Progenitor cell of endocrine pancreas (in vitro differentiated cells): ENCODE data around the gene ADGRV1. TPM values are rescaled to one million over a fixed set of nuclear protein-coding genes. Genes with fewer than 3 reads are reported as not detected.
"Not testable (repeated sequence)": the region's sequence is repeated elsewhere in the genome, so short reads cannot be mapped to it uniquely, and the experiment has no call there.

Experiments used
- DNase-seq: peaks from one replicate; pipeline ENCODE4 v3.0.0; 2021; ENCODE audit warnings: low spot score; ENCODE audit not compliant: unreplicated experiment
- H3K27ac Mint-ChIP-seq: 2 replicates; pipeline ENCODE4 v1.8.0; 2021; ENCODE audit warnings: mild to moderate bottlenecking, moderate library complexity, mixed read lengths
- H3K27me3 Mint-ChIP-seq: 2 replicates; pipeline ENCODE4 v1.8.0; 2021; ENCODE audit warnings: mixed read lengths
- H3K36me3 Mint-ChIP-seq: 2 replicates; pipeline ENCODE4 v1.8.0; 2022; ENCODE audit warnings: mixed read lengths; ENCODE audit not compliant: insufficient read depth
- H3K4me1 Mint-ChIP-seq: 2 replicates; pipeline ENCODE4 v1.8.0; 2021; ENCODE audit warnings: low read depth, mixed read lengths
- H3K4me3 Mint-ChIP-seq: 2 replicates; pipeline ENCODE4 v1.8.0; 2021; ENCODE audit warnings: low read depth, mild to moderate bottlenecking, moderate library complexity, mixed read lengths
- H3K9me3 Mint-ChIP-seq: 2 replicates; pipeline ENCODE4 v1.8.0; 2021; ENCODE audit warnings: low read depth, mixed read lengths
- total RNA-seq: library from RNA; stranded (reverse); gene quantifications from 2 replicates; pipeline ENCODE4 v1.2.1, GENCODE V29; 2021
- TF ChIP-seq, protein P1 (sequence below): fragments of 200-600 bp; sonication (generic); IDR thresholded peaks from one replicate; pipeline ENCODE4 v1.5.0; 2021; ENCODE audit warnings: antibody characterized with exemption, mild to moderate bottlenecking; ENCODE audit not compliant: unreplicated experiment

ADGRV1 gene
- total RNA-seq, 1 donor from 2014 or later = 82.3 TPM

DNA sequence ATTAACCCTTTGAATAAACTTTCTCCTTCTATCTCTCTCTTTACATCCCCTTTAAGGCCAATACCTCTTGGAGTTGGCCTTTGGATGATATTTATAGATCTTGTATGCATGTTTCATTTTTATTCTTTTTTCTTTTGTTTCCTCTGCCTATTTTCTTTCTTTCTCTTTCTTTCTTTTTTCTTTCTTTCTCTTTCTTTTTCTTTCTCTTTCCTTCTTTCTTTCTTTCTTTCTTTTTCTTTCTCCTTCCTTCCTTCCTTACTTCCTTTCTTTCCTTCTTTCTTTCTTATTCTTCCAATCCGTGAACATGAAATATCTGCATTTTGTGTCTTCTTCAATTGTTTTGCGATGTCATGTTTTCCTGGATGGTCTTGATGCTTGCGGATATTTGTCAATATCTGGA is 276.1 kb downstream of the ADGRV1 start:
- no peak for DNase-seq
- Mint-ChIP-seq H3K36me3 (peaks cover 42% of the 10 kb centered on the region), H3K27ac (no peak overlapping the region), H3K4me3 (no peak overlapping the region), H3K27me3 (no peaks in the 10 kb centered on the region), H3K4me1 (peaks cover 4% of the 10 kb centered on the region), H3K9me3 (peaks cover 21% of the 10 kb centered on the region)
- TF ChIP-seq, protein P1, sequence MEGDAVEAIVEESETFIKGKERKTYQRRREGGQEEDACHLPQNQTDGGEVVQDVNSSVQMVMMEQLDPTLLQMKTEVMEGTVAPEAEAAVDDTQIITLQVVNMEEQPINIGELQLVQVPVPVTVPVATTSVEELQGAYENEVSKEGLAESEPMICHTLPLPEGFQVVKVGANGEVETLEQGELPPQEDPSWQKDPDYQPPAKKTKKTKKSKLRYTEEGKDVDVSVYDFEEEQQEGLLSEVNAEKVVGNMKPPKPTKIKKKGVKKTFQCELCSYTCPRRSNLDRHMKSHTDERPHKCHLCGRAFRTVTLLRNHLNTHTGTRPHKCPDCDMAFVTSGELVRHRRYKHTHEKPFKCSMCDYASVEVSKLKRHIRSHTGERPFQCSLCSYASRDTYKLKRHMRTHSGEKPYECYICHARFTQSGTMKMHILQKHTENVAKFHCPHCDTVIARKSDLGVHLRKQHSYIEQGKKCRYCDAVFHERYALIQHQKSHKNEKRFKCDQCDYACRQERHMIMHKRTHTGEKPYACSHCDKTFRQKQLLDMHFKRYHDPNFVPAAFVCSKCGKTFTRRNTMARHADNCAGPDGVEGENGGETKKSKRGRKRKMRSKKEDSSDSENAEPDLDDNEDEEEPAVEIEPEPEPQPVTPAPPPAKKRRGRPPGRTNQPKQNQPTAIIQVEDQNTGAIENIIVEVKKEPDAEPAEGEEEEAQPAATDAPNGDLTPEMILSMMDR = no peak

GRCh38 chr5:90843443-90843842 is 284.8 kb downstream of the ADGRV1 start:
- TF ChIP-seq, protein P1 = no peak
- no peak overlapping the region for H3K27ac Mint-ChIP-seq
- no peaks in the 10 kb centered on the region for H3K27me3 Mint-ChIP-seq

GRCh38 chr5:90844931-90845330 is 286.3 kb downstream of the ADGRV1 start:
- Mint-ChIP-seq H3K27me3 (no peaks in the 10 kb centered on the region), H3K9me3 (peaks cover 13% of the 10 kb centered on the region), H3K36me3 (peaks cover 17% of the 10 kb centered on the region), H3K27ac (no peak overlapping the region), H3K4me1 (no peaks in the 10 kb centered on the region), H3K4me3 (no peak overlapping the region)
- TF ChIP-seq, protein P1 = no peak
- no peak for DNase-seq

More at GRCh38 chr5:90843443-90843842, 284.8 kb downstream of the ADGRV1 start:
- Mint-ChIP-seq H3K4me1 (no peaks in the 10 kb centered on the region), H3K4me3 (no peak overlapping the region), H3K9me3 (peaks cover 13% of the 10 kb centered on the region), H3K36me3 (peaks cover 24% of the 10 kb centered on the region)
- no peak for DNase-seq

GRCh38 chr5:90845723-90846554 is 287.3 kb downstream of the ADGRV1 start:
- no peak for DNase-seq
- no peaks in the 10 kb centered on the region for H3K4me1 Mint-ChIP-seq
- H3K9me3 Mint-ChIP-seq = peaks cover 13% of the 10 kb centered on the region
- TF ChIP-seq, protein P1 = no peak
- H3K4me3 Mint-ChIP-seq = no peak overlapping the region
- H3K27me3 Mint-ChIP-seq = no peaks in the 10 kb centered on the region
- peaks cover 15% of the 10 kb centered on the region for H3K36me3 Mint-ChIP-seq
- H3K27ac Mint-ChIP-seq = no peak overlapping the region

GRCh38 chr5:90847606-90848005 is 289.0 kb downstream of the ADGRV1 start:
- not testable (repeated sequence) for H3K4me1 Mint-ChIP-seq, DNase-seq, H3K4me3 Mint-ChIP-seq, H3K27me3 Mint-ChIP-seq, H3K27ac Mint-ChIP-seq
- Mint-ChIP-seq H3K9me3 (peaks cover 13% of the 10 kb centered on the region), H3K36me3 (peaks cover 15% of the 10 kb centered on the region)

GRCh38 chr5:90849939-90850338 is 291.3 kb downstream of the ADGRV1 start:
- Mint-ChIP-seq H3K36me3 (peaks cover 12% of the 10 kb centered on the region), H3K27me3 (no peaks in the 10 kb centered on the region), H3K4me3 (no peak overlapping the region), H3K9me3 (peaks cover 13% of the 10 kb centered on the region), H3K4me1 (no peaks in the 10 kb centered on the region), H3K27ac (no peak overlapping the region)
- DNase-seq = no peak
- TF ChIP-seq, protein P1 = no peak
